HG02885 (cell line): Measurements from ENCODE around the gene SPTAN1.
"Not testable (repeated sequence)": the region's sequence is repeated elsewhere in the genome, so short reads cannot be mapped to it uniquely, and the experiment has no call there.

Experiments
- ATAC-seq: cut with Tn5 transposase; IDR thresholded peaks from one replicate; pipeline ENCODE4 v1.9.1; 2021; ENCODE audit warnings: mild to moderate bottlenecking; ENCODE audit not compliant: unreplicated experiment, poor library complexity

The SPTAN1 gene

GRCh38 chr9:128552744-128553440 lies 505 bp downstream of the SPTAN1 start:
- ATAC-seq, result peak; percentile 31

- no peak for ATAC-seq
Observed at GRCh38 chr9:128553728-128554127, 1.3 kb downstream of the SPTAN1 start.

GRCh38 chr9:128554155-128554862 lies 1.9 kb downstream of the SPTAN1 start:
- ATAC-seq, result no peak

- no peak for ATAC-seq
Observed at GRCh38 chr9:128555180-128555721, 2.9 kb downstream of the SPTAN1 start.

GRCh38 chr9:128556276-128556675 lies 3.9 kb downstream of the SPTAN1 start:
- ATAC-seq, result no peak

DNA sequence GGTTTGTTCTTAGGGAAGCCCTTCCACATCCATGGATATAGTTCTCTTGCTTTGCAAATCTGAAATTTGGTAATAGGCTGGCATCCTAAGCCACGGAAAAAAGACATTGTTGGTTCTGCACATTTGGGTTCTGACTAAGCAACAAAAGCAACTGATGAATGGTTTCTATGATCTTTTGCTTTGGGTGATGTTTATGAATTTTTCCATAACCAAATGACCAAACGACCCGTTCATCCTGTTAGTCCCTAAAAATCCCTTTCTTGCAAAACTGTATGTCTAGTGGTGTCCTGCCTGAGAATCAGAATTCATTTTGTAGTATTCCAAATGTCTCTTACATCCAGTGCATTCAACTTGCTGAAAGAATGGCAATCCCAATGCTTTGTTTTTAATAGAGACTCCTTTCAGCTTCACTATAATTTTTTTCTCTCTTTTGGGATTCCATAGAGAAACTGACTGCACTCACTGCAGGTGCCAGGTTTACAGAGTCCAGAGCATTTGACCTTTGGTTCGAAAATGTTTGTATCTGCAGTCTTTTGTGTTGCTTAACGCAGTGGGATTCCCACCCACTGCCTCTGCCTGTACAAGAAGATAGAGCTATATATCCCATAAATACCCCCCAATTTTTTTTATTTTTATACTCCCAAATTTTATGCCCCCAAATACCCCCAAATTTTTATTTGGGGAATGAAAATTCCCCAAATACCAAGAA lies 4.7 kb downstream of the SPTAN1 start:
- ATAC-seq, result no peak

DNA sequence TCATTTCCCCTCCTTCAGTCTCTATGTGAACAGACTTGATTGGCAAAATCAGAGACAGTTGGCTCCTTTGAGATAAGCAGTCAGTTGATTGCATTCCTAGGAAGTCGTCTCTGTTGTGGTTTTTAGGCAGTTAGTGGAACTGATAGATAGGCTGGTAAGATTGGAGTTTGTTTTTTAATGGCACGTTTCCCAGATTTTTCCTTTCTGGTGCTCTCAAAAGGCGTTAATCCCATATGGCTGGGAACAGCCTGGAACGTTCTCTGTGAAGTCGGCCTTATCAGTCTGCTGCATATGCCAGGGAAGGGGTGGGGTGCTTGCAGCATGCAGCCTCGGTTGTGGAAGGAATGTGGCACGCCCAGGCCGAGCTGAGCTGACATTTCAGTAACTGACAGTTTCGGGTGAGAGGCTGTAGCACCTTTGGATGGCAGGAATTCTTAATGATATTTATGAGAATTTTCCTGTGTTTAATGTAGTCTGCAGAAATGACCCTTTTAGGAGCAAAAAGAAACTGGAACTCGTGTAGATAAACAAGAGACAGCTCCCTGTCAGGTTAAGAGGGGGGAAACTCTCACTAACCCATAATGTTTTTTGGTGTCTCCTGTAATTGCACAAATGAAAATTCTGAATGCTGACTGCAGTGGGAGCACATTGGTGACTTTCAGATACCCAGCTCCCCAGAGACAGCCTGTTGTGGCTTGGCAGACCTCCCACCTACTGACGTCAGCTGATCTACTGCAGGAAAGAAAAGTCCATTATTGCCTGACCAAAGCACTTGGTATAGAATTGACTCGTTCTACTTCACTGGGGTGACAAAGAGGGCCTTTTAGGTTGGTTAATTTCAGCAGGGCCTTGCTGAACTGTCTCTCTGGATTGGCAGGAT lies 6.3 kb downstream of the SPTAN1 start:
- peak; percentile 64 for ATAC-seq

GRCh38 chr9:128565578-128565977 lies 13.2 kb downstream of the SPTAN1 start:
- no peak for ATAC-seq

DNA sequence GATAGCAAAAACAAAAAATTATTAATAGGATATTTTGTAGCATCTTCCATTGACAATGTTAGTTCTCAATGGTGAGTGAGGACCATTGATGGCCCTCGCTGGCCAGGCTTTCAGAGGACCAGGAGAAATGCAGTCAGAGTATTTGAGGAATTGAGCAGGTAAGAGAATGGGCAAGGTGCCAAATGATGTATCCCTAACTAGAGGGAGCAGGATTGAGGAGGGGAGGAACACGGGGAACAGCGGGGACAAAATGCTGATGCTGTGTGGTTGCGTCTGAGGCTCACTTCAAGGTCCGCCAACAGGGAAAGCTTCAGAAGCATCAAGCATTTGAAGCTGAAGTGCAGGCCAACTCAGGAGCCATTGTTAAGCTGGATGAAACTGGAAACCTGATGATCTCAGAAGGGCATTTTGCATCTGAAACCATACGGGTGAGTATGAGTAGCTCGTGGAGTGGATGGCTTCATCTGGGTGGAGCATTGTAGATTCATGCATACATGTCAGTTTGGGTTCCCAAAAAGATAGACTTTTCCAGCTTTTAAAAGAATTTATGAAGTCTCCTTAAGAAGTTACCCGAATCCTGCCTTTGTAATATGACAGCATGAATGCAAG lies 16.2 kb downstream of the SPTAN1 start:
- no peak for ATAC-seq

DNA sequence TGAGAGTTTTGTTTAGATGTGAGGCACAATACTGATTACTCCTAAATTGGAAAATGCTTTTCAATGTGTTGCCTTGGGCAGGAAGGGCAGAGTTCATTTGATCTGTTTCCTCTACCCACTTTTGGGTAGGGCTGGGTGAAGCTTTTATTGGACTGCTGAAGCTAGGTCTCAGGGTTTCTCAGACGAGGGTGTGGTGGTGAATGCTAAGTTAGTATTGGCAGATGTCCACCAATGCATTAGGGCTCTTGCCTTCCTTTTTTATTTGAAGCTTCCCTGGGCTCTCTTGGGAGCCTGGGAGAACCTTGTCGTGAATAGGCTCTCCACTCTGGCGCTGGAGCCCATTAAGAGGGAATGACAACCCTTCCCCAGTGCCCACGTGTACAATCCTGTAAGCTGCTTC lies 23.1 kb downstream of the SPTAN1 start:
- ATAC-seq, result no peak

- no peak for ATAC-seq
Observed at GRCh38 chr9:128575916-128576315, 23.5 kb downstream of the SPTAN1 start.

GRCh38 chr9:128577206-128577605 lies 24.8 kb downstream of the SPTAN1 start:
- no peak for ATAC-seq

DNA sequence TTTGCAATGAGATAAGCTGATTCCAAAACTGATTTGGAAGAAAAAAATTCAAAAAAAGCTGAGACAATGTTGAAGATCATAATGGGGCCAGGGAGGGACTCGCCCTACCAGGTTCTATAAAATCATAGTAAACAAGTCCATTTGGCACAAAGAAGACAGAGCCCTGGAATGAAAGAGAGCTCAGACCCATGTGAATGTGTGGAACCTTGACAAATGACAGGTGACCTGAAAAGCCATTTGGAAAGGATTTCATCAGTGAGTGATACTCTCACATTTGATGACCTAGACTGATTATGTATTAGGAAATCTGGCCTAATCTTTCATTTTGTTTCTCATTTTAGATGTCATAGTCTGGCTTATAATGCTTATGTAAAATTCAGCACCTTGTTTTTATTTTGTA lies 26.8 kb downstream of the SPTAN1 start:
- no peak for ATAC-seq

DNA sequence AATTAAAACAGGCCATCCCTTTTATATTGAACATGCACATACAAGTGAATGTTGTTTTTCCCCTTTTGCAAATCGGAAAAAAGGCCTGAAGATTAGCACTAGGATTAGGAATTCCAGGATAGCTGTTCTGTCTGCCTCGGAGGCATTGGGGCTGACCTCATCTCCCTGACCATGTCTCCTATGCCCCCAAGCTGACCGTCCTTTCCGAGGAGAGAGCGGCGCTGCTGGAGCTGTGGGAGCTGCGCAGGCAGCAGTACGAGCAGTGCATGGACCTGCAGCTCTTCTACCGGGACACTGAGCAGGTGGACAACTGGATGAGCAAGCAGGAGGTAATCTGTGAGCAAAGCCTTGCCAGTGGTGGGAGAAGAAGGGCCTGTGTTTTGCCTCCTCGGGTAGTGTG lies 28.3 kb downstream of the SPTAN1 start:
- ATAC-seq, result no peak

DNA sequence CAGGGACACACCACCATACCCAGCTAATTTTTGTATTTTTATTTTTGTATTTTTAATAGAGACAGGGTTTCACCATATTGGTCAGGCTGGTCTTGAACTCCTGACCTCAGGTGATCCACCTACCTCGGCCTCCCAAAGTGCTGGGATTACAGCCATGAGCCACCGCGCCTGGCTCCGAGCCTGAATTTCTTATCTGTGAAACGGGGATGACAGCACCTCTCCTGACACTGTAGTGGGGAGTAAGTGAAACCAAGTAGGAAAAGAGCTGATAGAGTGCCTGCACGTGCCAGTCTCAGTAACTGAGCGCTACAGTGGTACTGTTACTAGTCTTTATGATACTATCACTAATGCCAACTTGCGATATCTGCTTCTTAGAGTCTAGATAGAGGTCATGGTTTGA lies 32.8 kb downstream of the SPTAN1 start:
- not testable (repeated sequence) for ATAC-seq

- ATAC-seq, result not testable (repeated sequence)
Observed at GRCh38 chr9:128586934-128587333, 34.5 kb downstream of the SPTAN1 start.

GRCh38 chr9:128587453-128587852 lies 35.1 kb downstream of the SPTAN1 start:
- no peak for ATAC-seq

DNA sequence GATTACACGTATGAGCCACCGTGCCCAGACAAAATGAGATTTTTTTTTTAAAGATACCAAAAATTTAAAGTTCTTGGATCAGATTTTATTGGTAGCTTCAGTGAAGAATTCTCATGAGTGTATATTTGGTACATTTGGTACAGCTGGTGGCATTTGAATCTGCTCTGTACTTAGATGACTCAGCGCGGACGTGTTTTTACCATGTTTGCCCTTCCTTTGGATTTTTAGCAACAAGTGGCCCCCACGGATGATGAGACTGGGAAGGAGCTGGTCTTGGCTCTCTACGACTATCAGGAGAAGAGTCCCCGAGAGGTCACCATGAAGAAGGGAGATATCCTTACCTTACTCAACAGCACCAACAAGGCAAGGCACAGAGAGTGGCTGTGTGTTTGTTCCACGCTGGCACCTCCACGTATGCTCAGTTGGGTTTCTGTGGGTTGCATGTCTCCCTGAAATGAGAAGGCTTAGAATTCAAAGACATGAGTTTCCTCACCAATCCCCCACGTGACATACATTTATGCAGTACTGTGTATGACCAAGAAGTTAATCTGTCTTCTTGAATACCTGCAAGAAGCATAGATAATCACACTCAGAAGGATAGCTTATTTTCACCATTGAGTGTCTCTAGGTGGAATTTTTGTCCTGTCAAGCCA lies 36.3 kb downstream of the SPTAN1 start:
- ATAC-seq, result no peak

GRCh38 chr9:128593039-128593438 lies 40.7 kb downstream of the SPTAN1 start:
- ATAC-seq, result no peak
